ENCODE measurements around the gene SMARCB1.

The SMARCB1 gene

DNA sequence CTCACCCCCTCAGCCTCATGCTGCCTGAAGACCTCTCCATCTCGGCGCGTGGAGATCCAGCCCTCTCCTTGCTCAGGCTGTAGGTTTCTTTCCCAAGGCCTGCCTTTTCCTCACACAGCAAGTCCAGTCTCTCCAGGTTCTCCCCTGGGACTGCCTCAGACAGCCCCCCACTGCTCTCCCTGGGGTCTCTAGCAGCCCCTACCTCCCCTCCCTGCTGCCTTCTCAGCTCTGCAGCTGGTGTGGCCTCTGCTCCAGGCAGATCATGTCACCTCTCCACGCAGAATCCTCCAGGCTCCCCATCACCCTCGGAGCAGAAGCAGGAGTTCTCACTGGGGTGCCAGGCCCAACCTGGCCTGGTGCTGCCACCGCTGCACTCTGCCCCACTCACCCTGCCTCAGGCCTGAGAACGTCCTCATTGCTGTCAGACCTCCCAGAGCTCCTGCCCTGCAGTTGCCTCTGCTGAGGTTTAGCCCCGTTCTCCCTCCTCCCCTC lies 15.2 kb downstream of the SMARCB1 start:
- no peak for DNase-seq (ENCODE audit: low read depth in 2 of 3, low spot score in 2 of 3)

DNA sequence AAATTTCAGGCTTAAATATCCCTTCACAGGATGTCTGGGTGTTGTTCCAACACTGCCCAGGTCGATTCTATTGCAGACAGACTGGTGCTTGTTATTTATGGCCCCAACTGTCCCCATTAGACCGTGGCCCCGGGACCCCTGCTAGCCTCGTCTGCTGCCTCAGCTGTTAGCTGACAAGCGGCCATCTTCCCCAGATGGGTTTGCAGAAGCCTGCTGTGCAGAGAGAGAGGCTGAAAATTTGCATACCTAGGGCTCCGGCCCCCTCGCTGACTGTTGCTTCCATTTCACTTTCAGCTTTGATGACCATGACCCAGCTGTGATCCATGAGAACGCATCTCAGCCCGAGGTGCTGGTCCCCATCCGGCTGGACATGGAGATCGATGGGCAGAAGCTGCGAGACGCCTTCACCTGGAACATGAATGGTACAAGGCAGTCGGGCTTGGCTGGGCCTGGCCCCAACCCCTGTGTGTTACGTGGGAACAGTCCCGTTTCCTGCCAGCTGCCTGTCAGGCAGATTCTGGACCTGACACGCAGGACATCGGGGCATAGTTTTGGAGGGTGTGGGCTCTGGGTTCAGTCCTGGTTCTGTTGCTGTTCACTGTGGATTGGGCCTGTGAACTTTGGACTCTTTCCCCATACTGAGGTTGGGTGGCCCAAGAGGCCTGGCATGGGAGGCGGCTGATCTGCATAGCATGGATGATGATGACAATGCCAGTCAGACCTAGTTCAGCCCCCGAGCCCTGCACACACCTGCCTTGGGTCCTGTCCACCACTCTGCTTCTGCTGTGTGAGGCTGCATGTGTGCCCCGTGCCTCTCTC lies 16.4 kb downstream of the SMARCB1 start:
- no peak for DNase-seq (ENCODE audit: low read depth in 2 of 3, low spot score in 2 of 3)

DNA sequence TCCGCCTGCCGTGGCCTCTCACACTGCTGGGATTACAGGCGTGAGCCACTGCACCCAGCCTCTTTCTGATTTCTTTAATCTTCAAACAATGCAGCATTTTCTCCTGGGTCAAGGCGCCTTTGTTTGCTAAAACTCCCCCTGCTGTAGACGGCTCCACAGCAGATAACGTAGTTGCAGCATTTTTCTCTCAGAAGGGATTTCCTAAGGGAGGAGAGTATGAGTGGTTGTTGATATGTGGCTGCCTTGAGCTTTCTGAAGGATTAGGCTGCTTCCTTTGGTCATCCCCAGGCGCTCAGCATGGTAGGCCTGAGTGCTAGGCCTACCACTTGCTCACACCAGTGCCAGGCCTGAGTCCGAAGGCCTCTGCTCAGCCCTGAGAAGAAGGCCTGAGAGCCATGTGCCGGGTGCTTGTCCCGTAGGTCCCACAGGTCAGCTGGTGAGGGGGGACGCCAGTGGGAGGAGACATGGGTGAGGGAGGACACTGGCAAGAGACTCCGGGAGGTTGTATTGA lies 18.1 kb downstream of the SMARCB1 start:
- no peak for DNase-seq (ENCODE audit: low read depth in 2 of 3, low spot score in 2 of 3)

DNA sequence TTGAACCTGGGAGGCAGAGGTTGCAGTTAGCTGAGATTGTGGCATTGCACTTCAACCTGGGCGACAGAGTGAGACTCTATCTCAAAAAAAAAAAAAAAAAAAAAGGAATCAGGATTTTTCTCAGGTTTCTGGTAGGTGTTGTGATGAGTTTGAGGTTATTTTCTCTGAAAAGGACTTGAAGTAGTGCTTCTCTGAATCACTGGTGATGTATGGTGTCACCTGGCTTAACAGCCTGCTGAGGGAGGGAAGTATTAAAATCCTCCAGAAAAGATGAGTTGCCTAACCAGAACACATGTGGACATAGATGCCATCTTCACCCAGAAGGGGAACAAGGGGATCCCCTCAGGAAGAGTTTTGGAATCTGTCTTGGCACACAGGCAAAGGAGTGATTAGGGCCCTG lies 20.1 kb downstream of the SMARCB1 start:
- DNase-seq (ENCODE audit: low read depth in 2 of 3, low spot score in 2 of 3) = no peak

DNA sequence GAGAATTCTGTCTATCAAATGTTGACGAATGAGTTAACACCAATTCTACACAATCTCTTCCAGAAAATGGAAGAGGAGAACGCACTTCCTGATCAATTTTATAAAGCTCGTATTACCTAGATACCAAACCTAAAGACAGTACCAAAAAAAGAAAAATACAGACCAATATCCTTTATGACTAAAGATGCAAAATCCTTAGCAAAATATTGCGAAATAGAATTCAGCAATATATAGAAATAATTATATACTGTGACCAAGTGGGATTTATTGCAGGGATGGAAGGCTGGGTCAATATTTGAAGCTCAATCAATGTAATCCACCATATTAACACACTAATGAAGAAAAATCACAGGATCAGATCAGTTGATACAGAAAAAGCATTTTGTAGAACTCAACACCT lies 25.6 kb downstream of the SMARCB1 start:
- no peak for DNase-seq (ENCODE audit: low read depth in 2 of 3, low spot score in 2 of 3)

DNA sequence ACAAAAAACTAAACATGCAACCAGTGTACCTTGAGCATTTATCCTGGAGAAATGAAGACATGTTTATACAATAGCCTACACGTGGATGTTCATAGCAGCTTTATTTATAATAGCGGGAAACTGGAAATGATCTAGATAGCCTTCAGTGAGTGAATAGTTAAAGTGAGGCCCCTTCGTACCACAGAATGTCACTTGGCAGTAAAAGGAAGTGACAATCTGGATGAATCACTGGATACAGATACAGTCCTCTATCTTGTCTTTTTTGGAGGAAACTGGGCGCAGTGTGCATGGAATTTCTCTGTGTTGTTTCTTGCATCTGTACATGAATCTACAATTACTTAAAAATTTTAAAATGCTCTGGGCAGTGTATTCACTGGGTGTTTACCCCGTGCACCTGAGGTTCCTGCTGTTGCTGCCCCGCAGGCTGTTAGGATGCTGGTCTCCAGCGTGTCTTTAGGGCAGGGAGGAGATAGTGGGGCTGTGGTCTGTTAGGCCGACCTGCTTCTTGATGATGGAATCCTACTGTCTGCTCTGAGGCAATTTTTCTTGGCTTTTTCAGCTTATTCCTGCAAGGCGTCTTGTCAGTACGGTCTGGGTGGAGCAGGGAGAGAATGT lies 28.9 kb downstream of the SMARCB1 start:
- no peak for DNase-seq (ENCODE audit: low read depth in 2 of 3, low spot score in 2 of 3)

DNA sequence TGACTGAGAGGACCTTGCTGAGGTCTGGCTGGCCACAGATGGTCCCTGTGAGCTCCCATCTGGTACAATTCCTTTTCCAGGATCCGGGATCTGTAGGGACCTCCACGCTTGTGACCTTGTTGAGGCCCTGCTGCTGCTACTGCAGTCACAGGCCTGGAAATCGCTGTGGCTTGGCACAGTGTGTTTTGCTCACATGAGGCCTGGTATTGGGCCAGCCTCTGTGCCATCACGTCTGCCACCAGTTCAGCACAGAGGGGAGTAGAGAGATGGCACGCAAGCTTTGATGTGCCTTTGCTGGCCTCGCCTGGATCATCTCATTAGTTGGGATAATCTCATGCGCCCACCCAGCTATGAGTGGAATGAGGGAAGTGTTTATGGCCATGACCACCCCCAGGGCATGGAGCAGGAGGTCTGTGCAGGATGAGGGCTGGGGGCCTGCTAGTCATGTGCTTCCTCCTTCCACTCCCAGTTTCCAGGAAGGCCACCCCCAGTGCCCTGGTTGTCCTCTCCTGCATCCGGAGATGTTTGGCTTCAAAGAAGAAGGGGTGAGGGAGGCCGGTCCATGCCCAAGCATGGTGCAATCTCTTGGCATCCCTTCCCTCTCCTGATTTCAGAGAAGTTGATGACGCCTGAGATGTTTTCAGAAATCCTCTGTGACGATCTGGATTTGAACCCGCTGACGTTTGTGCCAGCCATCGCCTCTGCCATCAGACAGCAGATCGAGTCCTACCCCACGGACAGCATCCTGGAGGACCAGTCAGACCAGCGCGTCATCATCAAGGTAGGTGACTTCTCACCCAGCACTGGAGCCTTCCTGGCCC lies 29.6 kb downstream of the SMARCB1 start:
- DNase-seq (ENCODE audit: low read depth in 2 of 3, low spot score in 2 of 3) = no peak

DNA sequence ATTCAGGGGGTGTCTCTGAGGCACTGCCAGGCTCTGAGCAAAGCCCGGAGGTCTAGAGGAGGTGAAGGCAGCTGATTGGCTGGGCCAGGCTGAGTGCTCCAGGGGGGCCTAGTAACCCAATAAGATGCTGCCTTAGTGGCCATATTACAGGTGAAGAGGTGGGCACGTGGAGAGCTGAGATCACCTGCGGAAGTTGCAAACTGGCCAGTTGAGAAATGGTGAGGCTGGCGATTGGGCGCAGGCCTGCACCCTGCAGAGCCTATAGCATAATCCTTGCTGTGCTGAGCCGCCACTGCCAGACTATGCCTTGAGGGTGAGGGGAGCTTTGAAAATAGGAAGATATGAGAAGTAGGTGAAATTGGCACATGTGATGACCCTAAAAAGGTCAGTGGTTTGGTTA lies 30.4 kb downstream of the SMARCB1 start:
- no peak for DNase-seq (ENCODE audit: low read depth in 2 of 3, low spot score in 2 of 3)

DNA sequence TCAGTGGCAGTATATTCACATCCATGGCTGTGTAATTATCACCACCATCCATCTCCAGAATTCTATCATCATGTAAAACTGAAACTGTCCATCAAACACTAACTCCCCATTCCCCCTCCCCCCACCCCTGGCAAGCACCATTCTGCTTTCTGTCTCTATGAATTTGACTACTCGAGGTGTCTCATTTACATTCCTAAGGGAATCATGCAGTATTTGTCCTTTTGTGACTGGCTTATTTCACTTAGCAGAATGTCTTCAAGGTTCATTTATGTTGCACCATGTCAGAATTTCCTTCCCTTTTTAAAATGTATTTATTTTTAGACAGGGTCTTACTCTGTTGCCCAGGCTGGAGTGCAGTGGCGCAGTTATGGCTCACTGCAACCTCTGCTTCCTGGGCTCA lies 31.8 kb downstream of the SMARCB1 start:
- no peak for DNase-seq (ENCODE audit: low read depth in 2 of 3, low spot score in 2 of 3)

DNA sequence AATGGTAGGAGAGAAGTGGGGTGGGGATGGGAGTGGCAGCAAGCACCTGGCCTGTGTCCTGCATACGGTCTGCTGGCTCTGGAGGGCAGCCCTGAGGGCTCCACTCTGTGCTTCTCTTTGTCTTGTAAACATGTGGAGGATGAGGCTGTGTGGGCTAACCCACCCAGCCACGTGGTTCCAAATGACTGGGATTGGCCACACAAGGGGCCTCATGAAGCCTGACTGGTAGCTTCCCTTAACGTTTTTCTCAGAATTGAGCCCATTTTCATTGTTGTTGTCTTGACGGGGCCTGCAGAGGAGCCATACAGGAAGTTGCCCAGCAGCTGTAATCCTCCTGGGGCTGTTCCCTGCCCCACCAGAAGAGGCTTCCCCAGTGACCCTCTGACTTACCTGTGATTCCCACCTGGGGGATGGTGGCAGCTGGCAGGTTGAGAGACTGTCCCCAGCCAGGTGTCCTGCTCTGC lies 34.0 kb downstream of the SMARCB1 start:
- no peak for DNase-seq (ENCODE audit: low read depth in 2 of 3, low spot score in 2 of 3)

DNA sequence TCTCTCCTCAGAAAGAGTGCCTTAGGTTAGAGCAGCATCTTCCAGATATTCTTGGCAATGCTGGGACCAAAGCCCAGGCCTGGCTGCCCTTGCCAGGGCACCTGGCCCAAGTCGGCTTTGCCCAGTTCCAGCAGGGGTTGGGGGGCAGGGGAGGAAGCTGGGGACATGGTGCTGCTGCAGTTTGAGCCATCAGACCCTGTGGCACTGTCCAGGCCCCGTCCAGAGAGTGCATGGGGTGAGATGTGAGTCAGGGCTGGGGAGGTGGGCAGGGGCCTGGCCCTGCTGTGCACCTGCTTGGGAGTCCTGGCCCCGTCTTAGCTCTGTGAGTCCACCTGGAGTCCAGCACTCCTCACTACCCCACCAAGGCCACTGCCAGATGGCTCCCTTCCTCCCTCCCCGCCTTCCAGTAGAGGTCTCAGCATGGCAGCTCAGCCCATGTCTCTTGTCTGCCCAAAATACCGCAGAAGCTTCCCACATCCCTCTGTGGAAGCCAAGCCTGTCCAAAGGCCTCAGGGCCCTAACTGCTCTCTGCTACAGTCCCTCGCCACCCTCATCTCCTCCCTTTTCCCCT lies 35.4 kb downstream of the SMARCB1 start:
- DNase-seq (ENCODE audit: low read depth in 2 of 3, low spot score in 2 of 3) = no peak

DNA sequence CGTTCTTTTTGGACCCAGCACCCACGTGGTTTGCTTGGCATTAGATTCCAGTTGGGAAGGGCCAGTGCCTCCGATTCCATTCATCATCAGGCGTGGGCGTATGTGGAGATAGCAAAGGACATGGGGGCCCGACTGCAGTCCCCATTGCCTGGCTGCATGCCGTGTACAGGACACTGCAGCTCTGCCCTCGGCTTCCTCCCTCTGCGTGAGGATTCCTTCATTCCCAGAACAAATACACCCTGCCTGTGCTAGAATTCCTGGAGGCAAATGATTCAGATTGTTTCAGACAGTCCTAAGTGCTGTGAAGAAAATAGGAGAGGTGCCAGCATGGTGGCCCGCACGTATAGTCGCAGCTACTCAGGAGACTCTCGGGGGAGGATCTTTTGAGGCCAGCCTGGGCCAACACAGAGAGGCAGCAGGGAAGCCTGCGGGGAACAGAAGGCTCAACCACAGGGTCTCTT lies 36.6 kb downstream of the SMARCB1 start:
- DNase-seq (ENCODE audit: low read depth in 2 of 3, low spot score in 2 of 3) = no peak

DNA sequence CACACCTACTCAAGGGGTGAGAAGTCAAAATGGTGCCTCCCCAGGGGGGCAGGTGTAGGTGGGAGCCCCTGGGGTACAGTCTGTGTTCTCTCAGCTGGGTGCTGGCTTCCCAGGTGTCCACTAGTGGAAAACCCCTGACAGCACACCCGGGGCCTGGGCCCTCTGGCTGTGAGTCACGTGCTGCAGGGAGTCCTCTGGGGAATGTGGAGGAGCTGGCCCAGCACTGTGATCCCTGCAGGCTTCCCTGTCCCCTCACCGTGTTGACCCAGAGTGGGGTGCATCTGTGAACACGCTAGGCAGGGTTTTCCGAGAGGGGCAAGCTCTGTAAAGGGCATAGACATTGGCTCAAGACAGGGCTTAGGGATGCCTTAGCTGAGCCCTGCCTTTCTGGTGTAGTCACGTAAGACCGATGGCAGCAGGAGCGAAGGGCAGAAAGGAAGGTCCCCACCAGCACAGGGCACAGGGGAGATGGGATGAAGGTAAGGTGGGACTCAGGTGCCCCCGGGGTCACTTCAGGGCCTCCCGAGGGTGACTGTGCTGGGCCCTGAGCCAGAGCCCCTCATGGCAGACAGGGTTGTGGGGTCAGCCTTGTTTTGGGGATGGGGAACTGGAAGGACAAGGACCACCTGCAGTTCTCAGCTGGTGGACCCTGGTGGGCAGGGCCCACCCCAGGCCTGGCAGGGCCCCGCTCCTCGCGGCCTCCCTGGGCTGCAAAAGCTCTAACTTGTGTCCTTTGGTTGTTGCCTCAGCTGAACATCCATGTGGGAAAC lies 37.9 kb downstream of the SMARCB1 start:
- DNase-seq (ENCODE audit: low read depth in 2 of 3, low spot score in 2 of 3) = no peak

DNA sequence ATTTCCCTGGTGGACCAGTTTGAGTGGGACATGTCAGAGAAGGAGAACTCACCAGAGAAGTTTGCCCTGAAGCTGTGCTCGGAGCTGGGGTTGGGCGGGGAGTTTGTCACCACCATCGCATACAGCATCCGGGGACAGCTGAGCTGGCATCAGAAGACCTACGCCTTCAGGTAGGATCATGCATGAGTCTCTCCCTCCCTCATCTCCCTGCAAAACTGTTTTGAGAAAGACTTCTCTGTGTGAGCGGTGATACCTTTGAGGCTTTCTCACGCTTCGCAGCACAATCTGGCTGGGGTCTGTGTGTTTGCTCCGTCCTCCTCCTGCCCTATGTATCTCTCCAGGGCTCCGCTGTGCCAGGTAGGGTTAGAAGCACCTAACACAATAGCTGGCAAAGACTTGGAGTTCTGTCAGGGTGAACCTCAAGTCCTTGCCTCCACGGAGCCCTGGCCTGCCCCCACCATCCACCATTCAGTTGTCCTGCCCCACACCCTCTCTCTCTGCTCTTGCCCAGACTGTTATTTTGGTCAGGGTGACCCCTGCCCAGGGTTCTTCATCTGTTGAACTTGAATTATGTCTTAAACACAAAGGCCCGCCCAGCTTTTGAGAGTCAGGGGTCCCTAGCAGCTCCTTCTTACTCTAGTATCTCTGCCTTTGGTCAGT lies 38.6 kb downstream of the SMARCB1 start:
- DNase-seq (ENCODE audit: low read depth in 2 of 3, low spot score in 2 of 3) = no peak

DNA sequence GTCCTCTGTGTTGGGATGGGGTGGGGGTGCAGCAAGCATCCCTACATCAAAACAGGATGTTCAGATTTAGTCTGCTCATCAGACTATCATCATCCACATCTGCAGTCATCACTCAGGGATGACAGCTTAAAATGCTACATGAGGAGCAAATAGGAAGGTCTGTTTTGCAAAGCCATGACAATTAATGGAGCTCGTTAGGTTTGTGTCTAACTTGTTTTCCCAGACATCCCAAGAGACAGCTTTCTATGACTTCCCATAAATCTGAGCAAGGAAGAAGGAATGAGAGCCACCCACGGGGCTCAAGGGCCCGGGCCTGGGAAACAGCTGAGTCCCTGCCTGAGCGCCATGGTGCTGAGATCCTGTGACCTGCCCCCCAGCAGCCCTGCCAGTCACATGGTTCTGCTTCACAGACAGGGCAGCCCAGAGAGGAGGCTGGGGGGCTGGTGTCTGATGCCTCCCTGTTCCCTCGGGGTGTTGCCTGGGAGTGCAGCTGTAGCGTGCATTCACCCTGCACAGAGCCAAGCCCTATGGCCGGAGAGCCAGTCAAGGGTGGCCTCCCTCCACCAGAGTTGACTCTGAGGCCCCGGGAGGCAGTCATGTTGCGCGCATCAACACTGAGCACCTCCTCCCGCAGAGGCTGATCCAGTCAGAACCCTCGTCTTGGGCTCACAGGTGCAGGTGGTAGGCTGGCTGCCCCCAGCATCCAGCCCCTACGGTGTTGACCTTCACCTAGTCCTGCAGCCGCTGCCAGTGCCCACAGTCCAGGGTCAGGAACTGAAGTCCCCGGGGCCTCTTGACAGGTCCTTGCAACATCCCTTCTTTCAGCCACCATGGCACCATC lies 40.0 kb downstream of the SMARCB1 start:
- DNase-seq (ENCODE audit: low read depth in 2 of 3, low spot score in 2 of 3) = no peak

DNA sequence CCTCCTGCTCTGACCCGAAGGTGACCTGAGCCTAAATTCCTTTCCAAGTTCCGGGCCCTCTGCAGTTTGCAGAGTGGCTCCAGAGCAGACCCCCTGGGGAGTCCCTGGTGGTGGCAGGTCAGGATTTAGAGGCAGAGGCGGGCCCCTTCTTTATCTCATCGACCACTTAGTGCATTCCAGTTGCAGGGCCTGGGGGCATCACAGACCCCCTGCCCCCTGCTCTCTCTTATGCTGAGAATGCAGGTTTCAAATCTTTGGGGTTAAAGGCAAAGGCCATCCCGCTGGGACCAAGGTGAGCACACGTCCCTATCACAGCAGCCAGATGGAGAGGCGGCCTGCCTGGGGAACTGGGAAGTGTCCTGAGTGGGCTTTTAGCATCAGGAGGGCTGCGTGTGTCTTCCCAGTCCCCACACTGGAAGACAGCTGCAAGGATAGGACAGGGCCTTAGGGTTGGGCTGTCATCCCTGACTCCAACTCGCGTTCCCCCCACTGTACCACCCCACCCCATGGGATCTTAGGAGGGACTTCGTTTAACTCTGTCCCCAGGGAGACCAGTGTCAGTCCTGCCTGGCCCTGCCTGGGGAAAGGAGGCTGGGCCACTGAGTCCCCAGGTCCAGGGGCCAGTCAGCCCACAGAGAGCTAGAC lies 40.7 kb downstream of the SMARCB1 start:
- DNase-seq (ENCODE audit: low read depth in 2 of 3, low spot score in 2 of 3) = no peak

DNA sequence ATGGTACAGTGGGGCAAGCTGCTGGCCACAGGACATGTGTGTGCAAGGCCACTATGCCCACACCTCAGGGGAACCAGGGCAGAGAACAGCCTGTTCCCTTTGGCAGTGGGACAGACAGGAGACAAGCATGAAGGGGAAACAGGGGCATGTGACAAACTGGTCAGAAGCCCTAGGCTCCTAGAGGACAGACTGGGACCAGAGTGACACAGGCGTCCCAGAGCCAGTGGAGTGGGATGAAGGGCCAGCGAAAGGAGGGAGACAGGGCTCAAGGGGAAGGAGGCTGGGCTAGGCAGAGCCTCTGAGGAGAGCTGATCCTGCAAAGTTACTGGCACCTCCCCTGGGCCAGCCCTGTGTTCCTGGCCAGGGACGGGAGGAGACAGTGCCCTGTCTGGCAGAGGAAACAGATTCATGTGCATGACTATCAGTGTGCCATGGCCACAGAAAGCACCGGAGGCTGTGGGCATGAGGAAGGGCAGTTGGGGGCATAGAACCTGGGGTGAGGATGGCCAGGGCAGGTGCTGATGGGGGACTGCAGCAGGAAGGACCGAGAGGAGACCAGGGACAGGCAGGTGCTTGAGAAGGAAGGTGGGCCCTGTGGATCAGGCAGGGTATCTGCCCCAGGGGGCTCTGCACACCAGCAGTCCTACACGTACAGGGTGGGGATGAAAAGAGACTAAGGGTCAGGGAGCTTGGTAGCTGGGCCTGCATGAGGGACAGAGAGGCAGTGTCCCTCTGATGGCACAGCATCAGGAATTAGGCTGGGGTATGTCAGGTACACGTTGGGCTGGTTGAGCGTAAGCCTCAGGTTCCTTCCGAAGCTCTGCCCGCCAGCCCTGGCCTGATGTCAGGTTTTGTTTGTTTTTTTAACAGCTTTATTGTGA lies 42.3 kb downstream of the SMARCB1 start:
- no peak for DNase-seq (ENCODE audit: low read depth in 2 of 3, low spot score in 2 of 3)
